Stimulated activated CD4-positive, alpha-beta T cell treated with anti-CD3 and anti-CD28 coated beads, Interleukin-2, amount 100 ng/mL, for 24 hours (primary cell): ENCODE data around the gene CAMTA1.
"Not testable (repeated sequence)": the region's sequence is repeated elsewhere in the genome, so short reads cannot be mapped to it uniquely, and the experiment has no call there.

ENCODE experiments used
- DNase-seq, 2 donors: peaks; one replicate each; pipeline ENCODE4 v3.0.0-alpha.2; 2020

CAMTA1 gene, protein sequence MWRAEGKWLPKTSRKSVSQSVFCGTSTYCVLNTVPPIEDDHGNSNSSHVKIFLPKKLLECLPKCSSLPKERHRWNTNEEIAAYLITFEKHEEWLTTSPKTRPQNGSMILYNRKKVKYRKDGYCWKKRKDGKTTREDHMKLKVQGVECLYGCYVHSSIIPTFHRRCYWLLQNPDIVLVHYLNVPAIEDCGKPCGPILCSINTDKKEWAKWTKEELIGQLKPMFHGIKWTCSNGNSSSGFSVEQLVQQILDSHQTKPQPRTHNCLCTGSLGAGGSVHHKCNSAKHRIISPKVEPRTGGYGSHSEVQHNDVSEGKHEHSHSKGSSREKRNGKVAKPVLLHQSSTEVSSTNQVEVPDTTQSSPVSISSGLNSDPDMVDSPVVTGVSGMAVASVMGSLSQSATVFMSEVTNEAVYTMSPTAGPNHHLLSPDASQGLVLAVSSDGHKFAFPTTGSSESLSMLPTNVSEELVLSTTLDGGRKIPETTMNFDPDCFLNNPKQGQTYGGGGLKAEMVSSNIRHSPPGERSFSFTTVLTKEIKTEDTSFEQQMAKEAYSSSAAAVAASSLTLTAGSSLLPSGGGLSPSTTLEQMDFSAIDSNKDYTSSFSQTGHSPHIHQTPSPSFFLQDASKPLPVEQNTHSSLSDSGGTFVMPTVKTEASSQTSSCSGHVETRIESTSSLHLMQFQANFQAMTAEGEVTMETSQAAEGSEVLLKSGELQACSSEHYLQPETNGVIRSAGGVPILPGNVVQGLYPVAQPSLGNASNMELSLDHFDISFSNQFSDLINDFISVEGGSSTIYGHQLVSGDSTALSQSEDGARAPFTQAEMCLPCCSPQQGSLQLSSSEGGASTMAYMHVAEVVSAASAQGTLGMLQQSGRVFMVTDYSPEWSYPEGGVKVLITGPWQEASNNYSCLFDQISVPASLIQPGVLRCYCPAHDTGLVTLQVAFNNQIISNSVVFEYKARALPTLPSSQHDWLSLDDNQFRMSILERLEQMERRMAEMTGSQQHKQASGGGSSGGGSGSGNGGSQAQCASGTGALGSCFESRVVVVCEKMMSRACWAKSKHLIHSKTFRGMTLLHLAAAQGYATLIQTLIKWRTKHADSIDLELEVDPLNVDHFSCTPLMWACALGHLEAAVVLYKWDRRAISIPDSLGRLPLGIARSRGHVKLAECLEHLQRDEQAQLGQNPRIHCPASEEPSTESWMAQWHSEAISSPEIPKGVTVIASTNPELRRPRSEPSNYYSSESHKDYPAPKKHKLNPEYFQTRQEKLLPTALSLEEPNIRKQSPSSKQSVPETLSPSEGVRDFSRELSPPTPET (N-terminal part only)

DNA sequence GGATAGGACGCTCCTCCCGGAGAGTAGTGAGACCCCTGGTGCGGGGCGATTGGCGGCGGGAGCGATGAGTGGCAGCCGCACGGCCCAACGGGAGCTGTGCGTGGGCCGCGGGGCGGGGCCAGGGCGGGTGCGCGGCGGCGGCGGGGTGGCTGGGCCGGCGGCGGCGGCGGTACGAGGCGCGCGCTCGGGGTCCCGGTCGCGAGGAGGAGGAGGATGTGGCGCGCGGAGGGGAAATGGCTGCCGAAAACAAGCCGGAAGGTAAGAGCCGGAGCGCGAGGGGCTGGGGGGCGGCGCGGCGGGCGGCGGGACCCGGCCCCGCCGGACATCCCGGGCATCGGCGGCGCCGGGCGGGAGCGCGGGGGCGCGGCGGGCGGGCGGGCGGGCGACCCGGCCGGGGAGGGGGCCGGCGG lies at the start of gene CAMTA1:
Gene CAMTA1, plus strand, starts transcription at position 137 of the 410 bp plus-strand sequence. Its CDS starts 77 bp downstream, at position 214.
- DNase-seq = no peak

DNA sequence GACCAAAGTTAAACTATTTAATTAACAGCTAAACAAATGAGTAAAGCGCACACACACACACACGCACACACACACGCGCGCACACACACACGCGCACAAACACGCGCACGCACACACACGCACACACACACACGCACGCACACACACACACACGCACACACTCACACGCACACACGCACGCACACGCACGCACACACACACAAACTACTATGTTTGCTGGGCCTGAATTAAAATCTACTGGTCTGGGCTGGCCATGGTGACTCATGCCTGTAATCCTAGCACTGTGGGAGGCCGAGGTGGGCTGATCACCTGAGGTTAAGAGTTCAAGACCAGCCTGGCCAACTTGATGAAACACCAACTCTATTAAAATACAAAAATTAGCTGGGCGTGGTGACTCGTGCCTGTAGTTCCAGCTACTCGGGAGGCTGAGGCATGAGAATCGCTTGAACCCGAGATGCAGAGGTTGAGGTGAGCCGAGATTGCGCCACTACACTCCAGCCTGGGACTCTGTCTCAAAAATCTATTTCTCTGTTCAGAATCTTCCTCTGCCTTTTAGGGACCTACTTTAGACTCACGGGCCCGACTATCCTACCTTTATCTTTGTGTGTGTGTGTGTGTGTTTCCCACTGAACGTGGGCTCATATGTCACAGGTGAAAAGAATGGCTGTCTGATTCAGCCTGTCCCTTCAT lies 46.1 kb upstream of the CAMTA1 start:
- DNase-seq = no peak

DNA sequence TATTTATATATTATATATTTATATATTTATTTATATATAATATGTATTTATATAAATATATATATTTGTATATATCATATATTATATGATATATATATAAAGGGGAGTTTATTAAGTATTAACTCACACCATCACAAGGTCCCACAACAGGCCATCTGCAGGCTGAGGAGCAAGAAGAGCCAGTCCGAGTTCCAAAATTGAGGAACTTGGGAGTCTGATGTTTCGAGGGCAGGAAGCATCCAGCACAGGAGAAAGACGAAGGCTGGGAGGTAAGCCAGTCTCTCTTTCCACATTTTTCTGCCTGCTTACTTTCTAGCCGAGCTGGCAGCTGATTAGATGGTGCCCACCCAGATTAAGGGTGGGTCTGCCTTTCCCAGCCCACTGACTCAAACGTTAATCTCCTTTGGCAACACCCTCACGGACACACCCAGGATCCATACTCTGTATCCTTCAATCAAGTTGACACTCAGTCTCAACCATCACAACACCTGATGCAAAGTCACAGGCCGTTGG lies 42.5 kb upstream of the CAMTA1 start:
- not testable (repeated sequence) for DNase-seq

DNA sequence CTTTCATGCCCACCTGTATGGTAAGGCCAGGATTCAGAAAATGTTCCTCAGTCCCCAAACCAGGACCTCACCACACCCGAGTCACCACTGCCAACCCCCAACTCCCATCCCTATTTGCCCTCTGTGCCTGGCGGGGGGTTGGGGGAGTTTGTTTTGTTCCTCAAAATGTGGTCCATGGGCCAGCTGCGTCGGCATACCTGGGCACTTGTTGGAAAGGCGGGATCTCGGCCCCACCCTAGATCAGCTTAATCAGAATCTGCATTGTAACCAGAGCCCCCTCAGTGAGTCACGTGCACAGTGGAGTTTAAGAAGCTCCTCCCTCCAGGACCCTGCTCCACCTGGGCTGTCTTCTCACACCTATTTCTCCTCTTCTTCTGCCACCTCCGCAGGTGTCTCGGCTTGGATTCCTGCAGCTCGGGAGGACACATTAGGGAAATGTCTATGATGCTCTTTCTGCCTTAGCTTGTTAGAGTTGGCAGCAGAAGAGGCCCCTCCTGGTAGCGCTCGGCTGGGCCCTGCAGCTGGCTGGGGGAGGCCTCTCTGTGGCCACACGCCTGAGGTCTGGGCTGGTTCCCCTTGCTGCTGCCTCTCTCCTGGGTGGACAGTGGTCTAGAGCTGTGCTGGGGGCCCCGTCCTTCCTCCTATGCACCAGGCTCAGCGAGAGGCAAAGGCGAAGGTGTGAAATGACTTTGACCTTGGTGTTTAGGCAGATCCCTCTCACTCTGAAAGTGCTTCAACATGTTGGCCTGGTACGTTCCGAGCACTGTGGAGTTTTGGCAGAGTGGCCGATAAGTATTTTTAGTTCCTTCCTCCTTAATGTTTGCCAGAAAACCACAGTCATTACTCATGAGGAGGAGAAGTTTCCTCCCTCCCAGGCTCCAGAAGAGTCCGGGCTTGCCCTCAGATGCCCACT lies 41.8 kb upstream of the CAMTA1 start:
- DNase-seq = peak in 1 of 2 donors; percentile 9

DNA sequence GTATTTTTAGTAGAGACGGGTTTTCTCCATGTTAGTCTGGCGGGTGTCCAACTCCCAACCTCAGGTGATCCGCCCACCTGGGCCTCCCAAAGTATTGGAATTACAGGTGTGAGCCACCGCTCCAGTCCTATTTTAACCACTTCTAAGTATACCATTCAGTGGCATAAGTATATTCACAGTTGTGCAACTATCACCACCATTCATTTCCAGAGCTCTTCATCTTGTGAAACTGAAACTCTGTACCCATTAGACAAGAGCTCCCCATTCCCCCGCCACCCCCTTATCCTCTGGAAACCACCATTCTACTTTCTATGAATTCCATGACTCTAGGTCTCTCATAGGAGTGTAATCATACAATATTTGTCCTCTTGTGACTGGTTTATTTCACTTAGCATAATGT lies 40.2 kb upstream of the CAMTA1 start:
- DNase-seq = peak; percentile 41 to 49

DNA sequence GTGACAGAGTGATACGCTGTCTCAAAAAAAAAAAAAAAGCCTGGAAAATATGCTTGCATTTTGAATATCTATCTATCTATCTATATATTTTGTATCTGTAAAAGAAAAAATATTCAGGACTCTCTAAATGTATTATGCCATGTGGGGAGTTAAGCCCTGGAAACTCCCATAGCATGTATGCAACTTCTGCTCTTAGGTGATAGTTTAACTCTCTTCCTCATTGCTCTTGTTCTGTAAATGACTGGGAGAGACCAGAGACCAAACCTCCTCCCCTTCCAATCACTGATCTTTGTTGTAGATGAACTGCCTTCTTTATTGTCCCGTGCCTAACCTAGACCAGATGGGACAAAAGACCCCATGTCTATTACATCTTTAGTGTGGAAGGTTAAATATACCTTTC lies 37.6 kb upstream of the CAMTA1 start:
- DNase-seq = no peak

DNA sequence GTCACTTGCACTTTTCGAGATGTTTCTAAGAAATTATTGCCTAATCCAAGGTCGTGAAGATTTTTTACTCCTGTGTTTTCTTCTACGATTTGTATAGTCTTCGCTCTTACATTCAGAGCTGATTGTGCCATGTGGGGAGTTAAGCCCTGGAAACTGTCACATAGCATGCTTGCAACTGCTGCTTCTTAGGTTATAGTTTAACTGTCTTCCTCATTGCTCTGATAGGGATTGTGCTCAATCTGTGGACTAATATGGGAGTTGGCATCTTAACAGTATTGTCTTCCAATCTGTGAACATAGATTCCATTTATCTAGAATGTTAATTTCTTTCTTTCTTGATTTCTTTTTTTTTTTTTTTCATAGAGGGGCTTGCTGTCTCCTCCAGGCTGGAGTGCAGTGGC lies 34.8 kb upstream of the CAMTA1 start:
- no peak for DNase-seq

DNA sequence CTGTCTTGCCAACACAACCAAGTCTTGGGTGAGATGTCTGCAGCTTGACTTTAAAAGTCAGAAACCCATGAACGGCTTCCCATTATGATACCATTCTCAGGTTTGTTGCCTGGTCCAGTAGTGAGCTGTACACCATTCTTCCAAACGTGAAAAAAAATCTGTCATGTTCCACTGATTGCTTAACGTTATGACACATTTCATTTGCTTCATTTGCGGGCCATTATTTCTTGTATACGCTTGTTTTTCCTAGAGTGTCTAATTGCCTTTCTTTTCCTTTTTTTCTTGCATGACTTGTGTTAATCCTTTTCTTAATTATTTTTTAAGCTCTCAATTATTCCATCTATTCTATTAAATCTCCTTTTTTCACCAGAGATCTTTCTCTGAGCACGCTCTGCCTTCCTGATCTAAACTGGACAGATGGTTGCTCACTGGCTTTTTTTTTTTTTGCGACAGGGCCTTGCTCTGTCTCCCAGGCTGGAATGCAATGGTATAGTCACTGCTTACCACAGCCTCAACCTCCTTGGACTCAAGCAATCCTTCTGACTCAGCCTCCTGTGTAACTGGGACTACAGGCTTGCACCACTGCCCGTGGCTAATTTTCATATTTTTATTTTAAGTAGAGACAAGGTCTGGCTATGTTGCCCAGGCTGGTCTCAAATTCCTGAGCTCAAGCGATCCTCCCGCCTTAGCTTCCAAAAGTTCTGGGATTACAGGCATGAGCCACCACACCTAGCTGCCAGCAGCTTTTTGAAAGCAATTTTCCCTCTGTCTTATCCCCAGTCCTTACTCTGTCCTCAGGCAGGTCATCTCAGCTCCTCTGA lies 31.7 kb upstream of the CAMTA1 start:
- DNase-seq = no peak

DNA sequence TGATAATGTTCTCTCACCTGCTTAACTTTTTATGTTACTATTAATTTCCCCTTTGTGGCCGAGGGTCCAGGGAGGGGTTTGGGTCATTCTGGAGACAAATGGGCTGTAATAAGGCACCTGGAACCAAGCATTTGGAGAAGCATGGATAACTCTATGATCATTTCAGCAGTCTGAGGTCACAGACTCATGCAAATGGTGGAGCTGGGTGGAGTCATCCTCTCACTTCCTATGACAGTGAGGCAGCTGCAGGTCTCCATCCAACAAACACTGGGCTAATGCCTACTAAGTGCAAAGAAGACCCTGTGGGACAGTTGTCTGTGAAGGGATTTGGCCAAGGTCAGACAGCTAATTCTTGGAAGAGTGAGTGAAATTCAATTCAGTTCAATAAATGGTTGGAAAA lies 28.8 kb upstream of the CAMTA1 start:
- DNase-seq = no peak

DNA sequence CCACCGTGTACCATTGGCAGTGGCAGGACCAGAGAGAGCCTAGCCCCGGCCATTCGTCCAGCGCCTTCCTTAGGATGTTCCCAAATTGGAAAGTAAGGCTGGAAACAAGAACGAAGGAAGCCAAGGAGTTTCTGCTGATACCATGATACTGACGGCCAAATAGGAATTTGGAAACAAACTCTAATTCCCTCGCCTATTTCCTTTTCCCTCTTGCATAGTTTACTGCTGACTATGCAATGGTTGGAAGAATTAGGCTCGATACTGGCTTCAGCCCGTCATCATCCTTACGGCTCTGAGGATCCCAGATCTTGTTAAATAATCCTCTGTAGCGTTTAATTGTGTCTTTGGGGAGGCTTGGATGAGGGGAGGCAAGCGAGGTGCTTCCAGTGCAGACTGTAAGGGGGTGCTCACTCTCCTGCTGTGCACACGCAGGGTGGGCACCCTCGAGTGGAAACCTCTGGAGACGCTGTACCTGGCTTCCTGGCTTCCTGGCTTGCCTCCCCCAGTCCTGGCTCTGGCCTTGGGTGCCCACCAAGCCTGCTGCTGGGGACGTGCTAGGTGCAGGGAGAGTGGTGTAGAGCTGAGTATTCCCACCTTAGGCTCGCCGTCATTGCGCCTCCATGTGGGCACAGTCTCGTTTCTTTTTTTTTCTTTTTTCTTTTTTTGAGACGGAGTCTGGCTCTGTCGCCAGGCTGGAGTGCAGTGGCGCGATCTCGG lies 27.4 kb upstream of the CAMTA1 start:
- no peak for DNase-seq

DNA sequence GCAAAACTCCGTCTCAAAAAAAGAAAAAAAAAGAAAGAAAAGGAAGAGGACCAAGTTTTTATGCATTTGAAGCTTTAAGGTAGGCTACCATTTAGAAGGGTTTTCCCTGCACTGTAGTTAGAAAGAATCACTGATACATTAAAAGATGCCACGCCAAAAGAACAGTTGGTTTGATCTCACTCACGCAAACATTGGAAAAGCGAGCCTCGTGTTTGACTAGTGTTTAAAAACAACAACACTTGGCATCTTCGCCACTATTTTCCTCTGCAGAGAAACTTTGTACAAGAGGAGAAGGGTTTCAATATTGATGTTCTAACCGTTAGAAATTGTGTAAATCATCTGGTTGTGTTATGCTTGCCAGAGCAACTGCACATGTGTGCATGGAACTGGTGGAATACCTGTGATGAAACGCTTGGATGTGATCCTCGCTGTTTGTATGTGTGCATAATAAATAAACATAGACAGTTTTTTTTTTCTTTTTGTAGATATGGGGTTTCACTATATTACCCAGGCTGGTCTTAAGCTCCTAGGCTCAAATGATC lies 24.0 kb upstream of the CAMTA1 start:
- no peak for DNase-seq

DNA sequence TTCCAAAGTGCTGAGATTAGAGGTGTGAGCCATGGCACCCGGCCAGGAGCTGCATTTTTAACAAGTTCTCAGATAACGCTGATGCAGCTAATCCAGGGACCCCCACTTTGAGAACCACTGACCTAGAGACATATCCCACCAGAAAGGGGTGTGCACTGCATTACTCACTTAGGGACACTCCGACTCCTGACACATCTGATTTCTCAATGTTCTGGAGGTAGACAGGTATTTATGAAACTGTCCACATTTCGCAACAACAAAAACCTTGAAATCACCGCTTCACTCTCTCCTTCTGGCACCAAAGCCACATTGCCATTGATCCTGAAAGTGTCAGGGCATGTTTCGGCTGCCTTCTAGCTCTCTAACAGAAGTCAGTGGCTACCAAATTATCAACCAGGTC lies 23.2 kb upstream of the CAMTA1 start:
- DNase-seq = no peak

DNA sequence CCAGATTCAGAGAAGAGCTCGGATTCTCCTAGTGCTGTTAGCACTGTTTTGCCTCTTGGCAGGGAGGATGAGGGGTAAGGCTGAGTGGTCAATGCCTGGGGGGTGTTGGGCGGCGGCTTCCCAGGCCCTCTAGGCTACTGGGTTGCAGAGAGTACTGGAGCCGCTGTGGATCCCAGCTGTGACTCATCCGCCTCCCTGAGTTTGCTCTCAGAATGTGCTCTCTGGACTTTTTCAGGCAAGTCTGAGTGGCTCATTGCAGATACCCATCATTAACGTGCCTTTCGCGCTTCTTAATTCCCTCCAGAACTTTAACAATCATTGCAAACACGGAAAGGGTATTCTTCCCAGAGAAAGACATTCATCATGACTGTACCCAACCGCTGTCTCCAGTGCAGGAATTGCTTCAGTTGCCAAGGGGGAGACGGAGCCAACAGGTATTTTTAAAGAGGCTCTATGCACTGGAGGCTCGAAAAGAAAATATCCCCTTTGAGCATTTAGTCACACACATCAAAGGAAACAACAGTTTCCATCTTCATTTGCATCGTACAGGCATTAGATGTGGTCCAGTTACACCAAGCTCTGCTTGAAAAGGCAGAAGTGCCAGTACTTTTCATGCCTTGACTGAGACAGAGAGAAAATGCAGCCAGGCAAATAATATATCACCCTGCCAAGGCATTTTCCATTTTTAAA lies 14.4 kb upstream of the CAMTA1 start:
- no peak for DNase-seq

DNA sequence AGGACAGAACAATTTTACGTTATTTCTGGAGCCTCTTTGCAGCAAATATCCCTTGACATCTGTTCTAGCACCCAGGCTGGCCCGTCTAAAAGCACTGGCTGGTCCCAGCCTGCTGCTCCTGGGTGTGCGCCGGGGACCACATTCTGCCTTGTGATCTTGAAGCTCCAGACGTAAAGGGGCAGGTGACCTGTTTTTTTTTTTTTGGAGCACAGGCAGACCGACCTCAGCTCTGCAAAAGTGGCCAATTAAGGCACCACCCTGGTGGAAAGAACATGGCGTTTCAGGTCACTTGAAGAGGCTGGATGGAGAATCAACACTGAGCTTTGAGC lies 13.8 kb upstream of the CAMTA1 start:
- no peak for DNase-seq

DNA sequence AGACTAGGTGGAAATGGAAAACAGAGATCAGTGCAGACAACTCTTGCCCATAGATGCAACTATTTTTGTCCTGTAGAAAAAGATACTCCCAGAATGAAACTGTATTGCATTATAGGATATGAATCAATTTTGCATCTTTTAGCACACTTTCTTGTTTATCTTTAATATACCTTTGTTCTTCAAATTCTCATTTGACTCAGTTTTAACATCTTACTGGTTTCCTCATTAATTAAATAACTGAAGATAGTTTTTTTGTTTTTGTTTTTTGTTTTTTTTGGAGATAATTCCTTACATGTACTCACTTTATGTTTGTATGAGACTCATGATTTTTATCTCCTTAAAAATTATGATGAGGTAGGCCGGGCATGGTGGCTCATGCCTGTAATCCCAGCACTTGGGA lies 10.9 kb upstream of the CAMTA1 start:
- no peak for DNase-seq

DNA sequence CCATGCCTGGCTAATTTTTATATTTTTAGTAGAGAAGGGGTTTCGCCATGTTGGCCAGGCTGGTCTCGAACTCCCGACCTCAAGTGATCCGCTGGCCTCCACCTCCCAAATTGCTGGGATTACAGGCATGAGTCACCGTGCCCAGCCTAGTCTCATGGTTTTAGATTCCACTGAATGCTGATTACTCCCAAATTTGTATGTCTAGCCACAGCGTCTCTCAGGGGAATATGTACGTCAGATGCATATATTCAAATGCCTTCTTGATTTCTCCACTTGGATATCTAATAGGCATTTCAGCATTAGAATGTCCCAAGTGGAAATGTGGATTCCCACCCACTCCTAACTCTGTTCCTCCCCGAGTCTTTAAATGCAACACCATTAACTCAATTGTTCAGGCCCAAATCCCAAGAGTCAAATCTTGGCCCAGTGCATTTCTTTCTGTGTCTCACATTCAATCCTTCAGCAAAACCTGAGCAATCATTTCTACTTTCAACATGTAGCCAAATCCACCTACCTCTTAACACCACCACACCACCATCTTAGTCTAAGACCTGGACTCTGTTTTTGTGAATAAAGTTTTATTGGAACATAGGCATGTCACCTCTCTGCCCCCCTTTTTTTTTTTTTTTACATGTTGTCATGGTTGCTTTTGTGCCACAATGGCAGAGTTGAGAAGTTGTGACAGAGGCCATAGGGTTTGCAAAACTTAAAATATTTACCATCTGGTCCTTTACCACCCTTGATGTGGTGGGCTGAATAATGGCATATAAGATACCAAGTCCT lies 9.8 kb upstream of the CAMTA1 start:
- no peak for DNase-seq

DNA sequence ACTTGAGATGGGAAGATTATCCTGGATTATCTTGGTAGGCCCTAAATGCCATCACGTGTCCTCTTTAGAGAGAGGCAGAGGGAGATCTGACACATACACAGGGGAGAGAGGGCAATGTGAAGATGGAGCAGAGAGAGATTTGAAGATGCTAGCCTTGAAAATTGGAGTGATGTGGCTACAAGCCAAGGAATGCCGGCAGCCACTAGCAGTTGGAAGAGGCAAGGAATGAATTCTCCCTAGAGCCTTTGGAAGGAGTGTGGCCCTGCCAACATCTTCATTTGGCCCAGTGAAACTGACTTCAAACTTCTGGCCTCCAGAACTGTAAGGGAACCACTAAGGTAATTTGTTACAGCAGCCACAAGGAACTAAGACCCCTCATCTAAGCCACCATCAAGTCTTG lies 8.9 kb upstream of the CAMTA1 start:
- DNase-seq = no peak

DNA sequence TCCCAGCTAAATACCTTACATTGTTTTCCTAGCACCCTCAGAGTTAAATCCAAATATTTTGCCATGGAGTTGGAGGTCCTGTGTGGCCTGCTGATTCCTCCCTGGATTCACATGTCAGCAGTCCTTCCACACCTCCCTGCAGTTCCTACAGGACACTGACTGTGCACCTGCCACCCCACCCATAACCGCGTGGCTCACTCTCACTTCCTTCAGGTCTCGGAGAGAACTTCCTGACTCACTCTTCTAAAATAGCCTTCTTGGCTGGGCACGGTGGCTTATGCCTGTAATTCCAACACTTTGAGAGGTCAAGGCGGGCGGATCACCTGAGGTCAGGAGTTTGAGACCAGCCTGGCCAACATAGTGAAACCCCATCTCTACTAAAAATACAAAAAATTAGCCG lies 8.4 kb upstream of the CAMTA1 start:
- no peak for DNase-seq
